A549 (cell line): ENCODE measurements around the gene ALS2. TPM values are rescaled to one million over a fixed set of nuclear protein-coding genes. Genes with fewer than 3 reads are reported as not detected.

Experiments
- ATAC-seq, 2 experiments: fragments of 200-7000 bp in 1 of 2; fragments of >200 bp in 1 of 2; cut with Nextera tagmentation in 1 of 2; cut with Tn5 transposase in 1 of 2; 3 replicates each; pipeline versions ENCODE4 v1.8.0 to v1.9.1; 2018 to 2020; ENCODE audit warnings: mild to moderate bottlenecking in 1 of 2, moderate library complexity in 1 of 2
- CTCF ChIA-PET: fragments of 300-600 bp; sonication (Branson Sonifier 250); formaldehyde crosslinking; extraction: SDS; loops from one replicate; lab custom pipeline; 2021; ENCODE audit warnings: antibody characterized with exemption, inconsistent platforms; lab: Yijun Ruan, JAX
- POLR2A ChIA-PET: fragments of 350-600 bp; formaldehyde crosslinking; extraction: SDS; loops from one replicate; lab custom pipeline; 2021; ENCODE audit warnings: antibody characterized with exemption, inconsistent platforms; lab: Yijun Ruan, JAX
- DNase-seq, 2 experiments: peaks; one replicate each; pipeline versions ENCODE4 v3.0.0 to v3.0.0-alpha.2; 2011 to 2016; ENCODE audit warnings: low read depth in 1 of 2, low spot score in 1 of 2
- FAIRE-seq: peaks from 2 replicates; lab custom pipeline; 2011; peaks lifted over from hg19 to GRCh38; lab: Jason Lieb, UNC
- H3K27ac ChIP-seq, 2 experiments: fragments of >200 bp; sonication (Bioruptor Twin); formaldehyde crosslinking; 3 replicates each; pipeline ENCODE4 v1.5.1; 2016 to 2017
- H3K4me1 ChIP-seq: fragments of >200 bp; sonication (Bioruptor Twin); formaldehyde crosslinking; 3 replicates; pipeline ENCODE4 v1.6.1; 2016
- H3K4me2 ChIP-seq: fragments of >200 bp; sonication (Bioruptor Twin); formaldehyde crosslinking; 3 replicates; pipeline ENCODE4 v1.6.1; 2016
- H3K4me3 ChIP-seq: fragments of >200 bp; sonication (Bioruptor Twin); formaldehyde crosslinking; 3 replicates; pipeline ENCODE4 v1.5.1; 2016
- H3K9me3 ChIP-seq: fragments of >200 bp; sonication (Bioruptor Twin); formaldehyde crosslinking; 3 replicates; pipeline ENCODE4 v1.6.1; 2016
- BHLHE40 ChIP-seq: IDR thresholded peaks from 2 replicates; pipeline ENCODE4 v1.6.1; 2012; ENCODE audit warnings: low read depth, low read length, inconsistent platforms
- CBX2 ChIP-seq: fragments of 200-600 bp; sonication (generic); IDR thresholded peaks from 2 replicates; pipeline ENCODE4 v1.6.1; 2016; ENCODE audit warnings: low read depth, mild to moderate bottlenecking, borderline replicate concordance
- CBX8 ChIP-seq: fragments of 200-600 bp; sonication (generic); IDR thresholded peaks from 2 replicates; pipeline ENCODE4 v1.6.1; 2016
- ESRRA ChIP-seq: fragments of 150-350 bp; IDR thresholded peaks from 2 replicates; pipeline ENCODE4 v1.6.1; 2014; ENCODE audit warnings: mild to moderate bottlenecking, low read length, borderline replicate concordance
- FOXS1 ChIP-seq: fragments of 250-450 bp; sonication (Bioruptor Pico); IDR thresholded peaks from 2 replicates; pipeline ENCODE4 v1.5.0; 2020; ENCODE audit warnings: mild to moderate bottlenecking, moderate library complexity
- HDAC2 ChIP-seq: fragments of 200-600 bp; sonication (generic); IDR thresholded peaks from 2 replicates; pipeline ENCODE4 v1.6.1; 2016
- HOXB13 ChIP-seq: fragments of 250-450 bp; sonication (Bioruptor Pico); IDR thresholded peaks from 2 replicates; pipeline ENCODE4 v1.5.0; 2020; ENCODE audit warnings: low read depth, mild to moderate bottlenecking, moderate library complexity
- HOXB5 ChIP-seq: fragments of 250-450 bp; sonication (Bioruptor Pico); IDR thresholded peaks from 2 replicates; pipeline ENCODE4 v1.5.0; 2020; ENCODE audit warnings: mild to moderate bottlenecking, moderate library complexity
- JUN ChIP-seq, 2 experiments: fragments of >200 bp; sonication (Bioruptor Twin); formaldehyde crosslinking; IDR thresholded peaks; 2 replicates in 1 of 2; 3 replicates in 1 of 2; pipeline ENCODE4 v1.6.1; 2016 to 2017
- KDM1A ChIP-seq: fragments of 200-600 bp; sonication (generic); IDR thresholded peaks from 2 replicates; pipeline ENCODE4 v1.6.1; 2016; ENCODE audit warnings: low read depth, mild to moderate bottlenecking
- KDM5A ChIP-seq: fragments of 200-600 bp; sonication (generic); IDR thresholded peaks from 2 replicates; pipeline ENCODE4 v1.6.1; 2016; ENCODE audit warnings: antibody characterized with exemption, mild to moderate bottlenecking
- PBX3 ChIP-seq: IDR thresholded peaks from 2 replicates; pipeline ENCODE4 v1.6.1; 2012
- PHF8 ChIP-seq: fragments of 200-600 bp; sonication (generic); IDR thresholded peaks from 2 replicates; pipeline ENCODE4 v1.6.1; 2016; ENCODE audit warnings: low read depth, mild to moderate bottlenecking, antibody characterized with exemption, moderate library complexity, borderline replicate concordance
- RFX5 ChIP-seq: fragments of 450-650 bp; IDR thresholded peaks from 2 replicates; pipeline ENCODE4 v1.7.1; 2014; ENCODE audit warnings: antibody characterized with exemption, mild to moderate bottlenecking, moderate library complexity
- RNF2 ChIP-seq: fragments of 200-600 bp; sonication (generic); IDR thresholded peaks from 2 replicates; pipeline ENCODE4 v1.6.1; 2016; ENCODE audit warnings: low read depth, mild to moderate bottlenecking, antibody characterized with exemption, moderate library complexity, borderline replicate concordance
- TFCP2L1 ChIP-seq: fragments of 250-450 bp; sonication (Bioruptor Pico); IDR thresholded peaks from 2 replicates; pipeline ENCODE4 v1.5.0; 2021; ENCODE audit warnings: mild to moderate bottlenecking
- ZC3H11A ChIP-seq: fragments of 450-650 bp; IDR thresholded peaks from 2 replicates; pipeline ENCODE4 v1.6.1; 2014; ENCODE audit warnings: antibody characterized with exemption, mild to moderate bottlenecking
- ZNF302 ChIP-seq: fragments of 250-450 bp; sonication (Bioruptor Pico); IDR thresholded peaks from 2 replicates; pipeline ENCODE4 v1.9.0; 2021; ENCODE audit warnings: inconsistent platforms, mild to moderate bottlenecking, moderate library complexity
- ZSCAN20 ChIP-seq: fragments of 250-450 bp; sonication (Bioruptor Pico); IDR thresholded peaks from 2 replicates; pipeline ENCODE4 v1.8.0; 2022; ENCODE audit warnings: mild to moderate bottlenecking, moderate library complexity
- WGBS: methylation state at CpG from one replicate; pipeline ENCODE4 v1.1.6; 2017; ENCODE audit errors: missing lambda C conversion rate; 5-methylcytosine and 5-hydroxymethylcytosine counted together
- polyA plus RNA-seq, 4 experiments: library from polyadenylated mRNA; depleted of rRNA in 3 of 4; stranded (reverse); fragments of >200 nt; fragmentation: RNase III in 1 of 4; extraction: RNeasy Plus Mini Kit Qiagen cat#74134 plus additional on column Dnase treatment in 1 of 4; gene quantifications; 2 replicates in 3 of 4; 3 replicates in 1 of 4; pipeline ENCODE4 v1.2.3, GENCODE V29; 2011 to 2017
- TF ChIP-seq, protein P1 (sequence below): fragments of 200-600 bp; sonication (generic); IDR thresholded peaks from 2 replicates; pipeline ENCODE4 v1.6.1; 2016; ENCODE audit warnings: antibody characterized with exemption, mild to moderate bottlenecking, moderate library complexity

ALS2 gene
- polyA plus RNA-seq, 2 of the 4 experiments (the other 2 are of a cell fraction) = 18.1 to 23.3 TPM

- WGBS = 39% methylated on average over 15 of the region's 15 CpGs
- H3K4me3 ChIP-seq = peak overlapping the region; percentile 64
- no peaks in the 10 kb centered on the region for H3K9me3 ChIP-seq
- peak; percentile 29 to 37; a peak in 5 of 6 replicates for ATAC-seq
- peak overlapping the region; percentile 89 for H3K4me2 ChIP-seq
- peaks cover 27% of the 10 kb centered on the region; the same call in 2 of the 3 replicates for H3K4me1 ChIP-seq
- TF ChIP-seq RNF2 (no peak), CBX8 (no peak), ESRRA (no peak), PHF8 (peak; percentile 53; the same call in 1 of the 2 replicates)
- TF ChIP-seq, all 56 proteins: peak for 1
- H3K27ac ChIP-seq = peak overlapping the region; percentile 79 to 94
- FAIRE-seq (no peak), DNase-seq (peak in 1 of 2 experiments; percentile 27)
- ChIA-PET CTCF (interaction anchor here (1.0 to 1.9 kb wide), 5 partner anchors 14 to 549 kb away, joined by 4 to 6 read pairs (median 5); no protein-coding TSS in a partner anchor), POLR2A (interaction anchor here (0.6 to 2.0 kb wide), 3 partner anchors 139 to 330 kb away, joined by 3 to 9 read pairs (median 3); partner anchors contain the start of genes FZD7, STRADB and TRAK2)
These were observed 871 bp upstream of the ALS2 start for GRCh38 chr2:201781557-201782051.

- Histone ChIP-seq H3K4me3 (peak overlapping the region; percentile 64), H3K4me2 (peak overlapping the region; percentile 87), H3K9me3 (no peaks in the 10 kb centered on the region), H3K27ac (peak overlapping the region; percentile 79 to 94), H3K4me1 (peaks cover 33% of the 10 kb centered on the region)
- ATAC-seq (peak; percentile 48 to 59; a peak in 5 of 6 replicates), DNase-seq (peak in 1 of 2 experiments; percentile 6), FAIRE-seq (no peak)
- ChIA-PET CTCF (interaction anchor here (1.0 to 1.9 kb wide), 7 partner anchors 16 to 548 kb away, joined by 3 to 6 read pairs (median 4); no protein-coding TSS in a partner anchor), POLR2A (interaction anchor here (0.8 to 2.0 kb wide), 5 partner anchors 11 to 329 kb away, joined by 3 to 9 read pairs (median 6); partner anchors contain the start of genes STRADB and TRAK2)
- WGBS = 8% methylated on average over 19 of the region's 22 CpGs
- TF ChIP-seq, protein P1, sequence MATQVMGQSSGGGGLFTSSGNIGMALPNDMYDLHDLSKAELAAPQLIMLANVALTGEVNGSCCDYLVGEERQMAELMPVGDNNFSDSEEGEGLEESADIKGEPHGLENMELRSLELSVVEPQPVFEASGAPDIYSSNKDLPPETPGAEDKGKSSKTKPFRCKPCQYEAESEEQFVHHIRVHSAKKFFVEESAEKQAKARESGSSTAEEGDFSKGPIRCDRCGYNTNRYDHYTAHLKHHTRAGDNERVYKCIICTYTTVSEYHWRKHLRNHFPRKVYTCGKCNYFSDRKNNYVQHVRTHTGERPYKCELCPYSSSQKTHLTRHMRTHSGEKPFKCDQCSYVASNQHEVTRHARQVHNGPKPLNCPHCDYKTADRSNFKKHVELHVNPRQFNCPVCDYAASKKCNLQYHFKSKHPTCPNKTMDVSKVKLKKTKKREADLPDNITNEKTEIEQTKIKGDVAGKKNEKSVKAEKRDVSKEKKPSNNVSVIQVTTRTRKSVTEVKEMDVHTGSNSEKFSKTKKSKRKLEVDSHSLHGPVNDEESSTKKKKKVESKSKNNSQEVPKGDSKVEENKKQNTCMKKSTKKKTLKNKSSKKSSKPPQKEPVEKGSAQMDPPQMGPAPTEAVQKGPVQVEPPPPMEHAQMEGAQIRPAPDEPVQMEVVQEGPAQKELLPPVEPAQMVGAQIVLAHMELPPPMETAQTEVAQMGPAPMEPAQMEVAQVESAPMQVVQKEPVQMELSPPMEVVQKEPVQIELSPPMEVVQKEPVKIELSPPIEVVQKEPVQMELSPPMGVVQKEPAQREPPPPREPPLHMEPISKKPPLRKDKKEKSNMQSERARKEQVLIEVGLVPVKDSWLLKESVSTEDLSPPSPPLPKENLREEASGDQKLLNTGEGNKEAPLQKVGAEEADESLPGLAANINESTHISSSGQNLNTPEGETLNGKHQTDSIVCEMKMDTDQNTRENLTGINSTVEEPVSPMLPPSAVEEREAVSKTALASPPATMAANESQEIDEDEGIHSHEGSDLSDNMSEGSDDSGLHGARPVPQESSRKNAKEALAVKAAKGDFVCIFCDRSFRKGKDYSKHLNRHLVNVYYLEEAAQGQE = no peak
- TF ChIP-seq HOXB5 (CRISPR knock-in tag) (no peak), PHF8 (no peak), HOXB13 (CRISPR knock-in tag) (no peak)
These were observed 646 bp downstream of the ALS2 start for GRCh38 chr2:201779901-201780673.

DNA sequence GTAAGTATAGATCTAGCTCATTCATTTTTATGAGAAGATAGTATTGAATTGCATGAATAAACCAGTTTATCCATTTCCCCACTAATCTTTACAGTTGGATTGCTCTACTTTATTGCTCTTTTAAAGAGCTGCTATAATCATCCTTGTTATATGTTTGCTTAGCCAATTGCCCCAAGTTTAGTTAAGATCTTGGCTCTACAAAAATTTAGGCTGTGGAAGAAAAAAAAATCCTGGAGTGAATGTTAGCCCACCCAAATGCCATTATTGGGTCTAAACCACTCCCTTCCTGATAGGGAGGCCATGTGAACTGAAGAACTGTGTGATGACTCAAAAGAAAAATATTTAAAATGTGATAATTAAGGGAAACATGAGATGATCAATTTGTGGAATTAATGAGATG, 2.9 kb downstream of the ALS2 start:
- CTCF ChIA-PET = interaction anchor here (1.1 kb wide), 1 partner anchor 401 kb away, joined by 4 read pairs; no protein-coding TSS in a partner anchor
- H3K4me2 ChIP-seq = peak overlapping the region; percentile 87; the same call in 2 of the 3 replicates
- FAIRE-seq = no peak
- H3K27ac ChIP-seq = no peak overlapping the region
- TF ChIP-seq ZC3H11A (no peak), ZNF302 (no peak), FOXS1 (no peak), RFX5 (no peak), CBX2 (no peak), HDAC2 (no peak), JUN (IDR thresholded peaks at IDR 0.05) (no peak), ESRRA (no peak), PHF8 (no peak), KDM1A (no peak), KDM5A (no peak), BHLHE40 (no peak), PBX3 (no peak), ZSCAN20 (no peak), TFCP2L1 (CRISPR knock-in tag) (no peak)
- TF ChIP-seq, all 56 proteins: peak for 0
- Histone ChIP-seq H3K4me1 (peaks cover 33% of the 10 kb centered on the region), H3K4me3 (no peak overlapping the region), H3K9me3 (no peaks in the 10 kb centered on the region)
- DNase-seq = no peak
- ATAC-seq = no peak
- POLR2A ChIA-PET = no interaction called here
